GM10266 (cell line): ENCODE results near the gene RRBP1.

Experiments
- DNase-seq: peaks from one replicate; pipeline ENCODE4 v3.0.0; 2012; ENCODE audit errors: extremely low spot score
- CTCF ChIP-seq: IDR thresholded peaks from 2 replicates; pipeline ENCODE4 v1.5.1; 2012; ENCODE audit warnings: mild to moderate bottlenecking, low read depth; ENCODE audit not compliant: control insufficient read depth, insufficient read depth; ENCODE audit errors: missing control alignments

Gene RRBP1

GRCh38 chr20:17636523-17637412 is 45.3 kb downstream of the RRBP1 start:
- no peak for DNase-seq
- TF ChIP-seq CTCF: no peak

GRCh38 chr20:17635332-17636244 is 46.5 kb downstream of the RRBP1 start:
- no peak for TF ChIP-seq CTCF
- DNase-seq: no peak

GRCh38 chr20:17634661-17635331 is 47.2 kb downstream of the RRBP1 start:
- DNase-seq: no peak
- no peak for TF ChIP-seq CTCF

- TF ChIP-seq CTCF: no peak
- DNase-seq: no peak
Measured at GRCh38 chr20:17633850-17634500, 48.1 kb downstream of the RRBP1 start.

GRCh38 chr20:17633221-17633849 is 48.7 kb downstream of the RRBP1 start:
- DNase-seq: no peak
- no peak for TF ChIP-seq CTCF

- DNase-seq: no peak
- no peak for TF ChIP-seq CTCF
Measured at GRCh38 chr20:17631576-17632319, 50.3 kb downstream of the RRBP1 start.
